Lung (tissue), 12 donors: ENCODE results near the gene EDN2. TPM values are rescaled to one million over a fixed set of nuclear protein-coding genes. Genes with fewer than 3 reads are reported as not detected.

Source experiments
- ATAC-seq: fragments of 200-7000 bp; cut with Tn5 transposase; one replicate; pipeline ENCODE4 v1.9.1; 2020; ENCODE audit warnings: moderate number of reproducible peaks; ENCODE audit not compliant: insufficient read depth, low FRiP score
- DNase-seq, 3 donors: peaks; one replicate each; pipeline ENCODE4 v3.0.0-alpha.2; 2013 to 2017
- H3K27ac ChIP-seq, 2 donors: one replicate each; pipeline ENCODE4 v1.5.1; 2013; ENCODE audit warnings: mild to moderate bottlenecking in 2 of 2, moderate library complexity in 2 of 2, control low read depth in 1 of 2, inconsistent platforms in 1 of 2, low read depth in 1 of 2, low read length in 1 of 2
- H3K27me3 ChIP-seq, 3 donors: one replicate each; pipeline ENCODE4 v1.5.1; 2013; ENCODE audit warnings: low read length in 2 of 3; ENCODE audit not compliant: control insufficient read depth in 3 of 3, insufficient read depth in 3 of 3
- H3K36me3 ChIP-seq, 4 donors: one replicate each; pipeline ENCODE4 v1.5.1; 2013; ENCODE audit warnings: low read length in 4 of 4, mild to moderate bottlenecking in 1 of 4, moderate library complexity in 1 of 4; ENCODE audit not compliant: control insufficient read depth in 4 of 4, insufficient read depth in 4 of 4
- H3K4me1 ChIP-seq, 5 donors: one replicate each; pipeline ENCODE4 v1.5.1; 2013; ENCODE audit warnings: low read length in 5 of 5, mild to moderate bottlenecking in 2 of 5, moderate library complexity in 1 of 5; ENCODE audit not compliant: control insufficient read depth in 5 of 5, insufficient read depth in 5 of 5
- H3K4me3 ChIP-seq: one replicate; pipeline ENCODE4 v1.5.1; 2013; ENCODE audit warnings: mild to moderate bottlenecking, control low read depth, moderate library complexity
- H3K9ac ChIP-seq, 2 donors: one replicate each; pipeline ENCODE4 v1.5.1; 2013; ENCODE audit warnings: low read length in 2 of 2, control low read depth in 1 of 2; ENCODE audit not compliant: insufficient read depth in 1 of 2
- H3K9me3 ChIP-seq, 4 donors: one replicate each; pipeline ENCODE4 v1.5.1; 2013; ENCODE audit warnings: low read length in 3 of 4, mild to moderate bottlenecking in 1 of 4, moderate library complexity in 1 of 4; ENCODE audit not compliant: control insufficient read depth in 4 of 4, insufficient read depth in 3 of 4
- CTCF ChIP-seq: IDR thresholded peaks from 2 replicates; pipeline ENCODE4 v1.5.1; 2012; ENCODE audit warnings: mild to moderate bottlenecking; ENCODE audit errors: control extremely low read depth, extremely low read depth
- WGBS, 2 donors: extraction: QIAGEN DNeasy Blood & Tissue Kit; methylation state at CpG; one replicate each; pipeline ENCODE4 v1.1.7; 2013; 5-methylcytosine and 5-hydroxymethylcytosine counted together
- polyA plus RNA-seq, 2 donors: library from polyadenylated mRNA; stranded (reverse); fragments of 200-250 nt; gene quantifications; one replicate each; pipeline ENCODE4 v1.2.1, GENCODE V29; 2013
- total RNA-seq, 2 donors: library from RNA; depleted of rRNA in 1 of 2; stranded (reverse); fragments of >200 nt in 1 of 2; gene quantifications; one replicate each; pipeline ENCODE4 v1.2.1, GENCODE V29; 2014 to 2021
- donor health status: control.
- donor health status: control.
- donor health status: Bipolar disorder and iron deficiency.
- donor health status: healthy.
- donor health status: DM: yes; HTN: yes; CAD: no.

The EDN2 gene
- total and polyA plus RNA-seq, 4 donors, result 0.85 to 15.2 (median 2.4) TPM

- TF ChIP-seq CTCF, result no peak
- no peak overlapping the region for H3K4me3 ChIP-seq
- WGBS, 2 donors, result 44 to 72% methylated on average over 3 of the region's 3 CpGs
- H3K27ac ChIP-seq, result no peak overlapping the region
- ATAC-seq (no peak), DNase-seq (no peak)
- no peaks in the 10 kb centered on the region for H3K36me3 ChIP-seq
- H3K9ac ChIP-seq, result no peak overlapping the region
- peaks cover 0 to 11% (median 4%) of the 10 kb centered on the region in 4 donors for H3K9me3 ChIP-seq
- no peaks in the 10 kb centered on the region for H3K27me3 ChIP-seq
- H3K4me1 ChIP-seq, result peaks cover 0 to 16% (median 6%) of the 10 kb centered on the region in 5 donors
Measured at GRCh38 chr1:41444246-41444645, 40.2 kb downstream of the EDN2 start.

GRCh38 chr1:41442697-41443251, 41.7 kb downstream of the EDN2 start:
- Histone ChIP-seq H3K27ac (no peak overlapping the region), H3K4me1 (peaks cover 0 to 9% (median 1%) of the 10 kb centered on the region in 5 donors), H3K4me3 (no peak overlapping the region), H3K36me3 (no peaks in the 10 kb centered on the region), H3K9me3 (peaks cover 0 to 11% (median 4%) of the 10 kb centered on the region in 4 donors), H3K9ac (no peak overlapping the region), H3K27me3 (no peaks in the 10 kb centered on the region)
- no peak for TF ChIP-seq CTCF
- ATAC-seq (no peak), DNase-seq (peak; percentile 35 to 78 (median 47))
- 66 to 75% methylated on average over 7 of the region's 7 CpGs for WGBS, 2 donors

- no peaks in the 10 kb centered on the region for H3K27me3 ChIP-seq
Measured at GRCh38 chr1:41440321-41441085, 44.0 kb downstream of the EDN2 start.

More at GRCh38 chr1:41440321-41441085, 44.0 kb downstream of the EDN2 start:
- Histone ChIP-seq H3K9me3 (peaks cover 0 to 9% (median 4%) of the 10 kb centered on the region in 4 donors), H3K36me3 (no peaks in the 10 kb centered on the region), H3K9ac (no peak overlapping the region), H3K27ac (no peak overlapping the region), H3K4me1 (peaks cover 0 to 10% (median 1%) of the 10 kb centered on the region in 5 donors), H3K4me3 (no peak overlapping the region)
- WGBS, 2 donors, result 94 to 96% methylated on average over 4 of the region's 4 CpGs
- peak in 1 of 3 donors; percentile 60 for DNase-seq
- TF ChIP-seq CTCF, result no peak
- ATAC-seq, result no peak
